Measurements from ENCODE around the gene PRKRA.

The PRKRA gene

GRCh38 chr2:178403671-178404306 lies 47.2 kb downstream of the PRKRA start:
- H3K9me3 ChIP-seq (ENCODE audit: control insufficient read depth, low read length): no peaks in the 10 kb centered on the region
- H3K4me1 ChIP-seq (ENCODE audit: control insufficient read depth, insufficient read depth, low read length): no peaks in the 10 kb centered on the region
- no peaks in the 10 kb centered on the region for H3K36me3 ChIP-seq (ENCODE audit: control insufficient read depth, insufficient read depth, low read length)
- peaks cover 4% of the 10 kb centered on the region for H3K27me3 ChIP-seq (ENCODE audit: control insufficient read depth, insufficient read depth, low read length)
- H3K9ac ChIP-seq (ENCODE audit: low read length): no peak overlapping the region
- no peak overlapping the region for H3K4me3 ChIP-seq (ENCODE audit: low read length)

GRCh38 chr2:178401994-178402437 lies 49.0 kb downstream of the PRKRA start:
- no peaks in the 10 kb centered on the region for H3K36me3 ChIP-seq (ENCODE audit: control insufficient read depth, insufficient read depth, low read length)
- H3K4me3 ChIP-seq (ENCODE audit: low read length): no peak overlapping the region
- H3K9ac ChIP-seq (ENCODE audit: low read length): no peak overlapping the region
- H3K9me3 ChIP-seq (ENCODE audit: control insufficient read depth, low read length): no peaks in the 10 kb centered on the region
- H3K27me3 ChIP-seq (ENCODE audit: control insufficient read depth, insufficient read depth, low read length): peaks cover 4% of the 10 kb centered on the region
- no peaks in the 10 kb centered on the region for H3K4me1 ChIP-seq (ENCODE audit: control insufficient read depth, insufficient read depth, low read length)

GRCh38 chr2:178397002-178397605 lies 53.9 kb downstream of the PRKRA start:
- Histone ChIP-seq H3K9me3 (ENCODE audit: control insufficient read depth, low read length) (no peaks in the 10 kb centered on the region), H3K27me3 (ENCODE audit: control insufficient read depth, insufficient read depth, low read length) (peaks cover 4% of the 10 kb centered on the region)

GRCh38 chr2:178395941-178396570 lies 54.9 kb downstream of the PRKRA start:
- H3K36me3 ChIP-seq (ENCODE audit: control insufficient read depth, insufficient read depth, low read length): no peaks in the 10 kb centered on the region
- peaks cover 2% of the 10 kb centered on the region for H3K27me3 ChIP-seq (ENCODE audit: control insufficient read depth, insufficient read depth, low read length)
- H3K4me1 ChIP-seq (ENCODE audit: control insufficient read depth, insufficient read depth, low read length): no peaks in the 10 kb centered on the region
- H3K9ac ChIP-seq (ENCODE audit: low read length): no peak overlapping the region
- no peak overlapping the region for H3K4me3 ChIP-seq (ENCODE audit: low read length)
- H3K9me3 ChIP-seq (ENCODE audit: control insufficient read depth, low read length): no peaks in the 10 kb centered on the region

More at GRCh38 chr2:178397002-178397605, 53.9 kb downstream of the PRKRA start:
- H3K4me1 ChIP-seq (ENCODE audit: control insufficient read depth, insufficient read depth, low read length): no peaks in the 10 kb centered on the region
- no peak overlapping the region for H3K9ac ChIP-seq (ENCODE audit: low read length)
- no peak overlapping the region for H3K4me3 ChIP-seq (ENCODE audit: low read length)
- H3K36me3 ChIP-seq (ENCODE audit: control insufficient read depth, insufficient read depth, low read length): no peaks in the 10 kb centered on the region

- Histone ChIP-seq H3K4me1 (ENCODE audit: control insufficient read depth, insufficient read depth, low read length) (no peaks in the 10 kb centered on the region), H3K9ac (ENCODE audit: low read length) (no peak overlapping the region), H3K36me3 (ENCODE audit: control insufficient read depth, insufficient read depth, low read length) (no peaks in the 10 kb centered on the region), H3K4me3 (ENCODE audit: low read length) (no peak overlapping the region), H3K9me3 (ENCODE audit: control insufficient read depth, low read length) (no peaks in the 10 kb centered on the region), H3K27me3 (ENCODE audit: control insufficient read depth, insufficient read depth, low read length) (no peaks in the 10 kb centered on the region)
Observed at GRCh38 chr2:178395295-178395694, 55.7 kb downstream of the PRKRA start.

GRCh38 chr2:178394859-178395258 lies 56.1 kb downstream of the PRKRA start:
- H3K36me3 ChIP-seq (ENCODE audit: control insufficient read depth, insufficient read depth, low read length): no peaks in the 10 kb centered on the region
- no peaks in the 10 kb centered on the region for H3K27me3 ChIP-seq (ENCODE audit: control insufficient read depth, insufficient read depth, low read length)
- H3K4me1 ChIP-seq (ENCODE audit: control insufficient read depth, insufficient read depth, low read length): no peaks in the 10 kb centered on the region
- no peak overlapping the region for H3K9ac ChIP-seq (ENCODE audit: low read length)
- no peaks in the 10 kb centered on the region for H3K9me3 ChIP-seq (ENCODE audit: control insufficient read depth, low read length)
- no peak overlapping the region for H3K4me3 ChIP-seq (ENCODE audit: low read length)

- Histone ChIP-seq H3K27me3 (ENCODE audit: control insufficient read depth, insufficient read depth, low read length) (no peaks in the 10 kb centered on the region), H3K36me3 (ENCODE audit: control insufficient read depth, insufficient read depth, low read length) (no peaks in the 10 kb centered on the region), H3K9ac (ENCODE audit: low read length) (no peak overlapping the region), H3K4me3 (ENCODE audit: low read length) (no peak overlapping the region), H3K4me1 (ENCODE audit: control insufficient read depth, insufficient read depth, low read length) (no peaks in the 10 kb centered on the region), H3K9me3 (ENCODE audit: control insufficient read depth, low read length) (no peaks in the 10 kb centered on the region)
Observed at GRCh38 chr2:178392215-178392614, 58.8 kb downstream of the PRKRA start.

- Histone ChIP-seq H3K36me3 (ENCODE audit: control insufficient read depth, insufficient read depth, low read length) (no peaks in the 10 kb centered on the region), H3K9me3 (ENCODE audit: control insufficient read depth, low read length) (no peaks in the 10 kb centered on the region), H3K4me1 (ENCODE audit: control insufficient read depth, insufficient read depth, low read length) (no peaks in the 10 kb centered on the region), H3K4me3 (ENCODE audit: low read length) (no peak overlapping the region), H3K9ac (ENCODE audit: low read length) (no peak overlapping the region), H3K27me3 (ENCODE audit: control insufficient read depth, insufficient read depth, low read length) (no peaks in the 10 kb centered on the region)
Observed at GRCh38 chr2:178391701-178392100, 59.3 kb downstream of the PRKRA start.

GRCh38 chr2:178388287-178388686 lies 62.7 kb downstream of the PRKRA start:
- H3K27me3 ChIP-seq (ENCODE audit: control insufficient read depth, insufficient read depth, low read length): no peaks in the 10 kb centered on the region
- H3K4me3 ChIP-seq (ENCODE audit: low read length): no peak overlapping the region
- no peaks in the 10 kb centered on the region for H3K4me1 ChIP-seq (ENCODE audit: control insufficient read depth, insufficient read depth, low read length)
- H3K36me3 ChIP-seq (ENCODE audit: control insufficient read depth, insufficient read depth, low read length): no peaks in the 10 kb centered on the region
- H3K9ac ChIP-seq (ENCODE audit: low read length): no peak overlapping the region
- H3K9me3 ChIP-seq (ENCODE audit: control insufficient read depth, low read length): no peaks in the 10 kb centered on the region

- no peaks in the 10 kb centered on the region for H3K27me3 ChIP-seq (ENCODE audit: control insufficient read depth, insufficient read depth, low read length)
- no peaks in the 10 kb centered on the region for H3K9me3 ChIP-seq (ENCODE audit: control insufficient read depth, low read length)
- H3K9ac ChIP-seq (ENCODE audit: low read length): no peak overlapping the region
- no peak overlapping the region for H3K4me3 ChIP-seq (ENCODE audit: low read length)
- H3K4me1 ChIP-seq (ENCODE audit: control insufficient read depth, insufficient read depth, low read length): no peaks in the 10 kb centered on the region
- no peaks in the 10 kb centered on the region for H3K36me3 ChIP-seq (ENCODE audit: control insufficient read depth, insufficient read depth, low read length)
Observed at GRCh38 chr2:178386986-178387597, 63.9 kb downstream of the PRKRA start.

GRCh38 chr2:178385595-178386148 lies 65.3 kb downstream of the PRKRA start:
- H3K4me1 ChIP-seq (ENCODE audit: control insufficient read depth, insufficient read depth, low read length): no peaks in the 10 kb centered on the region
- no peaks in the 10 kb centered on the region for H3K27me3 ChIP-seq (ENCODE audit: control insufficient read depth, insufficient read depth, low read length)
- no peak overlapping the region for H3K9ac ChIP-seq (ENCODE audit: low read length)
- no peaks in the 10 kb centered on the region for H3K36me3 ChIP-seq (ENCODE audit: control insufficient read depth, insufficient read depth, low read length)
- no peaks in the 10 kb centered on the region for H3K9me3 ChIP-seq (ENCODE audit: control insufficient read depth, low read length)
- H3K4me3 ChIP-seq (ENCODE audit: low read length): no peak overlapping the region

- Histone ChIP-seq H3K36me3 (ENCODE audit: control insufficient read depth, insufficient read depth, low read length) (no peaks in the 10 kb centered on the region), H3K4me3 (ENCODE audit: low read length) (no peak overlapping the region), H3K27me3 (ENCODE audit: control insufficient read depth, insufficient read depth, low read length) (no peaks in the 10 kb centered on the region), H3K9me3 (ENCODE audit: control insufficient read depth, low read length) (no peaks in the 10 kb centered on the region), H3K4me1 (ENCODE audit: control insufficient read depth, insufficient read depth, low read length) (no peaks in the 10 kb centered on the region), H3K9ac (ENCODE audit: low read length) (no peak overlapping the region)
Observed at GRCh38 chr2:178383718-178384117, 67.3 kb downstream of the PRKRA start.

Data from mucosa of stomach (tissue), 1 donor.